Measurements from ENCODE around the gene KIF5A.
A peak's percentile ranks its signal among the peaks of the same experiment; 100 is the strongest.
"Not testable (repeated sequence)": the region's sequence is repeated elsewhere in the genome, so short reads cannot be mapped to it uniquely, and the experiment has no call there.

KIF5A gene
- 1.4 to 4.8 (median 2.6) reads per million in 9 experiments for total RNA-seq

DNA sequence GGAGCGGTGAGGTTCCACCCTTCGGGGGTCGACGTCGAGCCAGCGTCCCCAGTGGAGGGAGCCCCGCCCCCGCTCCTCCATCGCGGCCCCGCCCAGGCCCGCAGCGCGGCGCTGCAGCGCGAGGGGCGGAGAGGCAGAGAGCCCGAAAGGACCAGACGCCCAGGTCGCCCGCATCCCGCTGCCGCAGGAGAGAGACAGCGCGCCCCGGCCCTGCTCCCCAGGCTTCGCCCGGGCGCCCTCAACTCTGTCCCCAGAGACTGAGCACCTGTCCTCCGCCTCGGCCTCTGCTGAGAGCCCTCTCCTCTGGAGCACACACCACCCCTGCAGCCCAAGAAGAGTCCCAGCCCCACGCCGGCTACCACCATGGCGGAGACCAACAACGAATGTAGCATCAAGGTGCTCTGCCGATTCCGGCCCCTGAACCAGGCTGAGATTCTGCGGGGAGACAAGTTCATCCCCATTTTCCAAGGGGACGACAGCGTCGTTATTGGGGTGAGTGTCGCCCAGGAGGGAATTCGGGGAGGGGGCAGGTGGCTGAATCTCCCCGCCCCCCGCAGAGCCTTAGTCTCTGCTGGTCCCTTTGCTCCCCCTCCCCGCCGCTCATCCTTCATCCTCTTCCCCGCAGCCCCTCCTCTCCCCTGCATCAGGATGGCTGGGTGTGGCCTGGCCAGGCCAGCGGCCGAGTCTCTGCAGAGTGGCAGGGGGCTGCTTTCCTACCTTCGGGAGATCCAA, at the start of gene KIF5A:
Gene KIF5A, plus strand, starts transcription at position 136 of the 732 bp plus-strand sequence. Its CDS starts 228 bp downstream, at position 364.
- H3K27ac Mint-ChIP-seq, result peak within 1 kb of the TSS; percentile 0 to 9
- peak within 1 kb of the TSS; percentile 66 to 81 for H3K4me3 Mint-ChIP-seq
- DNase-seq, result peak; percentile 33 to 49 (median 48)
- no peaks in the 10 kb centered on the region for H3K9me3 Mint-ChIP-seq
- H3K36me3 Mint-ChIP-seq (ENCODE audit: insufficient read depth), result peaks cover 13% of the 10 kb centered on the region
- peaks cover 33 to 42% of the 10 kb centered on the region in 2 donors for H3K4me1 Mint-ChIP-seq (ENCODE audit: low read depth in 2 of 2)
- peaks cover 8 to 15% of the 10 kb centered on the region in 2 donors for H3K27me3 Mint-ChIP-seq
- ATAC-seq (replicated peaks), result peak; percentile 53

DNA sequence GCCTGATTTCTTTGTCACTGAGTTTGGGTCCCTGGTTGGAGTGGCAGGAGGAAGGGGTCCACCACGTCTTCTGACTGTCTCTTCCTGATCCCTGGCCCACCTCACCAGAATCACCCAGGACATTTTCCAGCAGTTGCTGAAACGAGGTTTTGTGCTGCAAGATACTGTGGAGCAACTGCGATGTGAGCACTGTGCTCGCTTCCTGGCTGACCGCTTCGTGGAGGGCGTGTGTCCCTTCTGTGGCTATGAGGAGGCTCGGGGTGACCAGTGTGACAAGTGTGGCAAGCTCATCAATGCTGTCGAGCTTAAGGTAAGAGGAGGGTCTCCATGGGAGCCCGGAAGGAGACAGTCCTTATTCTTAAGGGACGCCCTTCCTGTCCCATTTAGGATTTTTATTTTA, 49.6 kb upstream of the KIF5A start:
- peaks cover 90% of the 10 kb centered on the region for H3K36me3 Mint-ChIP-seq (ENCODE audit: insufficient read depth)
- peaks cover 7 to 19% of the 10 kb centered on the region in 2 donors for H3K4me1 Mint-ChIP-seq (ENCODE audit: low read depth in 2 of 2)
- ATAC-seq (replicated peaks) (no peak), DNase-seq (no peak)
- no peak overlapping the region for H3K27ac Mint-ChIP-seq
- no peak overlapping the region for H3K4me3 Mint-ChIP-seq
- H3K9me3 Mint-ChIP-seq, result no peaks in the 10 kb centered on the region
- no peaks in the 10 kb centered on the region for H3K27me3 Mint-ChIP-seq

DNA sequence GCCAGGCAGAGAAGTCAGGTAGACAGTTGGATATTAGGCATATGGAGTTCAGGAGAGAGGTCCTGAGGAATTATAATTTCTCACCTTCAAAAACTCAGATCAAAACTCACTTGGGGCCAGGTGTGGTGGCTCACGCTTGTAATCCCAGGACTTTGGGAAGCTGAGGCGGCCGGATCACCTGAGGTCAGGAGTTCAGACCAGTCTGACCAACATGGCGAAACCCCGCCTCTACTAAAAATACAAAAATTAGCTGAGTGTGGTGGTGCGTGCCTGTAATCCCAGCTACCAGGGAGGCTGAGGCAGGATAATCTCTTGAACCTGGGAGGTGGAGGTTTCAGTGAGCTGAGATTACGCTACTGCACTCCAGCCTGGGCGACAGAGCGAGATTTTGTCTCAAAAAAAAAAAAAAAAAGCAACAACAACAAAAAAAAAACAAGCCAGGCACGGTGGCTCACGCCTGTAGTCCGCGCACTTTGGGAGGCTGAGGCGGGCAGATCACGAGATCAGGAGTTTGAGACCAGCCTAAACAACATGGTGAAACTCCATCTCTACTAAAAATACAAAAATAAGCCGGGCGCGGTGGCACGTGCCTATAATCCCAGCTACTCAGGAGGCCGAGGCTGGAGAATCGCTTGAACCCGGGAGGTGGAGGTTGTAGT, 47.4 kb upstream of the KIF5A start:
- Mint-ChIP-seq H3K36me3 (ENCODE audit: insufficient read depth) (peaks cover 90% of the 10 kb centered on the region), H3K4me1 (ENCODE audit: low read depth in 2 of 2) (peaks cover 5 to 13% of the 10 kb centered on the region in 2 donors)
- H3K4me3 Mint-ChIP-seq; DNase-seq; H3K9me3 Mint-ChIP-seq; H3K27ac Mint-ChIP-seq; ATAC-seq (replicated peaks); H3K27me3 Mint-ChIP-seq: not testable (repeated sequence)

DNA sequence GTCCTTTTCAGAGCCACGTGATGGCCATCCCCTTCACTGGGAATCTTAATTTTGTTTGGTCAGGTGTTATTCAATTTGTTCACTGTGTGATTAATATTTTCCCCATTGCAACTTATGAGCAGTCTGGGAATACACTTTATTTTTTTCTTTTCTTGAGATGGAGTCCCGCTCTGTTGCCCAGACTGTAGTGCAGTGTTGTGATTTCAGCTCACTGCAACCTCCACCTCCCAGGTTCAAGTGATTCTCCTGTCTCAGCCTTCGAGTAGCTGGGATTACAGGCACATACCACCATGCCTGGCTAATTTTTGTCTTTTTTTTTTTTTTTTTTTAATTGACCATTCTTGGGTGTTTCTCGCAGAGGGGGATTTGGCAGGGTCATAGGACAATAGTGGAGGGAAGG, 43.3 kb upstream of the KIF5A start:
- ATAC-seq (replicated peaks); H3K9me3 Mint-ChIP-seq; H3K4me3 Mint-ChIP-seq; H3K27ac Mint-ChIP-seq; H3K4me1 Mint-ChIP-seq (ENCODE audit: low read depth in 2 of 2); DNase-seq; H3K27me3 Mint-ChIP-seq: not testable (repeated sequence)
- H3K36me3 Mint-ChIP-seq (ENCODE audit: insufficient read depth), result peaks cover 84% of the 10 kb centered on the region

DNA sequence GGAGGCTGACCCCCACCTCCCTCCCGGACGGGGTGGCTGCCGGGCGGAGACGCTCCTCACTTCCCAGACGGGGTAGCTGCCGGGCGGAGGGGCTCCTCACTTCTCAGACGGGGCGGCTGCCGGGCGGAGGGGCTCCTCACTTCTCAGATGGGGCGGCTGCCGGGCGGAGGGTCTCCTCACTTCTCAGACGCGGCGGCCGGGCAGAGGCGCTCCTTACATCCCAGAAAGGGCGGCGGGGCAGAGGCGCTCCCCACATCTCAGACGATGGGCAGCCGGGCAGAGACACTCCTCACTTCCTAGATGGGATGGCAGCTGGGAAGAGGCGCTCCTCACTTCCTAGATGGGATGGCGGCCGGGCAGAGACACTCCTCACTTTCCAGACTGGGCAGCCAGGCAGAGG, 42.0 kb upstream of the KIF5A start:
- H3K4me1 Mint-ChIP-seq (ENCODE audit: low read depth in 2 of 2); H3K27me3 Mint-ChIP-seq; H3K27ac Mint-ChIP-seq; H3K9me3 Mint-ChIP-seq; ATAC-seq (replicated peaks); DNase-seq; H3K4me3 Mint-ChIP-seq: not testable (repeated sequence)
- H3K36me3 Mint-ChIP-seq (ENCODE audit: insufficient read depth), result peaks cover 84% of the 10 kb centered on the region

DNA sequence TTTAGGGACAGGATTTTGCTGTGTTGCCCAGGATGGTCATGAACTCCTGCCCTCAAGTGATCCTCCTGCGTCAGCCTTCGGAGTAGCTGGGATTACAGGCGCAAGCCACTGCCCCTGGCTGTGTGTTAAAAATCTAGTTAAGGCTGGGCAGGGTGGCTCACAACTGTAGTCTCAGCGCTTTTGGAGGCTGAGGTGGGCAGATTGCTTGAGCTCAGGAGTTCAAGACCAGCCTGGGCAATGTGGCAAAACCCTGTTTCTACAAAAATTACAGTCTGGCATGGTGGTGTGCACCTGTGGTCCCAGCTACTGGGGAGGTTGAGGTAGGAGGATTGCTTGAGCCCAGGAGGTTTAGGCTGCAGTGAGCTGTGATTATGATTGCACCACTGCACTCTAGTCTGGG, 38.7 kb upstream of the KIF5A start:
- H3K27ac Mint-ChIP-seq, result no peak overlapping the region
- no peak overlapping the region for H3K4me3 Mint-ChIP-seq
- H3K27me3 Mint-ChIP-seq, result no peaks in the 10 kb centered on the region
- peaks cover 0 to 3% of the 10 kb centered on the region in 2 donors for H3K4me1 Mint-ChIP-seq (ENCODE audit: low read depth in 2 of 2)
- H3K36me3 Mint-ChIP-seq (ENCODE audit: insufficient read depth), result peaks cover 82% of the 10 kb centered on the region
- DNase-seq, result no peak
- no peaks in the 10 kb centered on the region for H3K9me3 Mint-ChIP-seq
- ATAC-seq (replicated peaks), result no peak

DNA sequence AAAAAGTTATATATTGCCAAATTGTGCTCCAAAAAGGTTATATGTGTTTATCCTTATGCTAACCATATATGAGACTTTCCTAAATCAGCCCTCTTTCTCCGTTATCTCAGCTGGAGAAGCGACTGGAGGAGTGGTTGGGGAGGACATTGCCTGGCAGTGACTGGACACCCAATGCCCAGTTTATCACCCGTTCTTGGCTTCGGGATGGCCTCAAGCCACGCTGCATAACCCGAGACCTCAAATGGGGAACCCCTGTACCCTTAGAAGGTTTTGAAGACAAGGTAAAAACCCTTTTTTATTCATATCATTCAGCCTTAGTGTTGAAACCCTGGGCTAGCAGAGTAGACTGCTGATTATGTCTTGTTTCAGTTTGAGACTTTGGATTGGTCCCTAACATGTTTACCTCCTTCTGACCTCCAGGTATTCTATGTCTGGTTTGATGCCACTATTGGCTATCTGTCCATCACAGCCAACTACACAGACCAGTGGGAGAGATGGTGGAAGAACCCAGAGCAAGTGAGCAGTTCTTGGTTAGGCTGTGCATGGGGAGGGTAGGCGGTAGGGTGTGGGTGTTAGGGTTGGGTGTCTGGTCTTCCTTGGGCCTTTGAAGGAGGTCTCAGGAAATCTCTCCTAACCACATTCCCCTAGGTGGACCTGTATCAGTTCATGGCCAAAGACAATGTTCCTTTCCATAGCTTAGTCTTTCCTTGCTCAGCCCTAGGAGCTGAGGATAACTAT, 38.1 kb upstream of the KIF5A start:
- H3K9me3 Mint-ChIP-seq, result no peaks in the 10 kb centered on the region
- ATAC-seq (replicated peaks) (no peak), DNase-seq (no peak)
- H3K36me3 Mint-ChIP-seq (ENCODE audit: insufficient read depth), result peaks cover 82% of the 10 kb centered on the region
- peaks cover 0 to 3% of the 10 kb centered on the region in 2 donors for H3K4me1 Mint-ChIP-seq (ENCODE audit: low read depth in 2 of 2)
- H3K4me3 Mint-ChIP-seq, result no peak overlapping the region
- no peaks in the 10 kb centered on the region for H3K27me3 Mint-ChIP-seq
- peak overlapping the region; percentile 17 to 84 for H3K27ac Mint-ChIP-seq

DNA sequence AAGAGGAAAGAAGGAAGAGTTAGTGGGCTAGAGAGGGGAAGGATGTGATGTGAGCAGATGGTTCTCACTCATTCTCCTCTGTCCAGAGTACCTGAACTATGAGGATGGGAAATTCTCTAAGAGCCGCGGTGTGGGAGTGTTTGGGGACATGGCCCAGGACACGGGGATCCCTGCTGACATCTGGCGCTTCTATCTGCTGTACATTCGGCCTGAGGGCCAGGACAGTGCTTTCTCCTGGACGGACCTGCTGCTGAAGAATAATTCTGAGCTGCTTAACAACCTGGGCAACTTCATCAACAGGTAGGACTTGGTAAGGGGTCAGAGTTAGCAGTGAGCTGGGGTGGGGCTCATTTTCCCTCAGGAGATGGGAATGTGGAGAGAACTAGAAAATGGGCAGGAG, 37.2 kb upstream of the KIF5A start:
- H3K36me3 Mint-ChIP-seq (ENCODE audit: insufficient read depth), result peaks cover 90% of the 10 kb centered on the region
- peak overlapping the region; percentile 17 to 84 for H3K27ac Mint-ChIP-seq
- DNase-seq (no peak), ATAC-seq (replicated peaks) (no peak)
- H3K4me1 Mint-ChIP-seq (ENCODE audit: low read depth in 2 of 2), result peaks cover 3 to 5% of the 10 kb centered on the region in 2 donors
- H3K9me3 Mint-ChIP-seq, result no peaks in the 10 kb centered on the region
- no peaks in the 10 kb centered on the region for H3K27me3 Mint-ChIP-seq
- no peak overlapping the region for H3K4me3 Mint-ChIP-seq

DNA sequence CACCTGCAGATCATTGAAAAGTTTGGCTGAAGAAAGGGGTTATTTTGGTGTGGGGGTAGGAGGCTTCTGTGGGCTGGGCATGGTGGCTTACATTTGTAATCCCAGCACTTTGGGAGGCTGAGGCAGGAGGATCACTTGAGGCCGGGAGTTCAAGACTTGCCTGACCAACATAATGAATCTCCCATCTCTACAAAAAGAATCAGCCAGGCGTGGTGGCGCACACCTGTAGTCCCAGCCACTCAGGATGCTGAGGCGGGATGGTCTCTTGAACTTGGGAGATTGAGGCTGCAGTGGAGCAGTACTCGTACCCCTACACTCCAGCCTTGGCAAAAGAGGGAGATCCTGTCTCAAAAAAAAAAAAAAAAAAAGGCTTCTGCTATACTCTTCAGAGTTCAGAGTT, 36.6 kb upstream of the KIF5A start:
- ATAC-seq (replicated peaks) (no peak), DNase-seq (no peak)
- Mint-ChIP-seq H3K4me3 (no peak overlapping the region), H3K27ac (peak overlapping the region; percentile 17 to 84), H3K27me3 (no peaks in the 10 kb centered on the region), H3K4me1 (ENCODE audit: low read depth in 2 of 2) (peaks cover 9 to 10% of the 10 kb centered on the region in 2 donors), H3K9me3 (no peaks in the 10 kb centered on the region), H3K36me3 (ENCODE audit: insufficient read depth) (peaks cover 91% of the 10 kb centered on the region)

DNA sequence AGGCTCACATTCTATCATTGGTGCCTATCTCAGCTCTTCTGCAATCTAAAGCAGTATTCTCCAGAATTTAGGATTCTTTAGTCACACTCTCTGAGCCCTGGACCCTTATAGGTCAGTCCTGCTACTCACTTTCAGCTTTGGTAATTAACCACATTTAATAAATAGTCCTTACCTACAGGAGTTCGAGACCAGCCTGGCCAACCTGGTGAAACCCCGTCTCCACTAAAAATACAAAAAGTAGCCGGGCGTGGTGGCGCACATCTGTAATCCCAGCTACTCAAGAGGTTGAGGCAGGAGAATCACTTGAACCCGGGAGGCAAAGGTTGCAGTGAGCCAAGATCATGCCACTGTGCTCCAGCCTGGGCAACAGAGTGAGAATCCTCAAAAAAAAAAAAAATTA, 36.2 kb upstream of the KIF5A start:
- Mint-ChIP-seq H3K36me3 (ENCODE audit: insufficient read depth) (peaks cover 93% of the 10 kb centered on the region), H3K4me1 (ENCODE audit: low read depth in 2 of 2) (peaks cover 13 to 14% of the 10 kb centered on the region in 2 donors), H3K27ac (peak overlapping the region in 1 of 2 donors; percentile 84)
- DNase-seq; H3K27me3 Mint-ChIP-seq; H3K9me3 Mint-ChIP-seq; ATAC-seq (replicated peaks); H3K4me3 Mint-ChIP-seq: not testable (repeated sequence)

DNA sequence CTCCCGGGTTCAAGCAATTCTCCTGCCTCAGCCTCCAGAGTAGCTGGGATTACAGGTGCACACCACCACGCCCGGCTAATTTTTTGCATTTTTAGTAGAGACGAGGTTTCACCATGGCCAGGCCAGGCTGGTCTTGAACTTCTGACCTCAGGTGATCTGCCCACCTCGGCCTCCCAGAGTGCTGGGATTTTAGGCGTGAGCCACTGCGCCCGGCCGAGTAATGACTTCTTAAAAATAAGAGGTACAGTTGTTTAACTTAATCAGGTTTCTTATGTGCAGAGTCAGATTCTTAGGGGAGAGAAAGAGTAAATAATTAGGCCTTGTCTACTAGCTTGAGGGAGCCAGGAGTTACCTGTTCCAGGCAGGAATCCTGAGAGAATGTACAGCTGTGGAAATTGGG, 35.6 kb upstream of the KIF5A start:
- not testable (repeated sequence) for H3K9me3 Mint-ChIP-seq; ATAC-seq (replicated peaks); H3K27ac Mint-ChIP-seq; DNase-seq; H3K27me3 Mint-ChIP-seq; H3K4me3 Mint-ChIP-seq
- Mint-ChIP-seq H3K4me1 (ENCODE audit: low read depth in 2 of 2) (peaks cover 19 to 20% of the 10 kb centered on the region in 2 donors), H3K36me3 (ENCODE audit: insufficient read depth) (peaks cover 93% of the 10 kb centered on the region)

DNA sequence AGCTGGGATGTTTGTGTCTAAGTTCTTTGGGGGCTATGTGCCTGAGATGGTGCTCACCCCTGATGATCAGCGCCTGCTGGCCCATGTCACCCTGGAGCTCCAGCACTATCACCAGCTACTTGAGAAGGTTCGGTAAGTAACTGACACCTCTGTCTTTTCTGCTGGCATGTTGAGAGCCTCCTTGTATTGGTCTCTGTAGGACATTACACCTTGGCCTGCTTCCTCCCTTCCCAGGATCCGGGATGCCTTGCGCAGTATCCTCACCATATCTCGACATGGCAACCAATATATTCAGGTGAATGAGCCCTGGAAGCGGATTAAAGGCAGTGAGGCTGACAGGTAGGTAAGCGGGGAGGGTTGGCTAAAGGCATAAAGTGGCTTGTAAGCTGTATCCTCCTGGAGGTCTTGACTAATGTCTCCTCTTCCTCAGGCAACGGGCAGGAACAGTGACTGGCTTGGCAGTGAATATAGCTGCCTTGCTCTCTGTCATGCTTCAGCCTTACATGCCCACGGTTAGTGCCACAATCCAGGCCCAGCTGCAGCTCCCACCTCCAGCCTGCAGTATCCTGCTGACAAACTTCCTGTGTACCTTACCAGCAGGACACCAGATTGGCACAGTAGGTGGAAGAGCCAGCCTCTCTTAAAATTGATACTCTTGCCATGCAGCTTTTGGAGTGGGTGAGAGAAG, 35.0 kb upstream of the KIF5A start:
- H3K9me3 Mint-ChIP-seq, result no peaks in the 10 kb centered on the region
- H3K27ac Mint-ChIP-seq, result peak overlapping the region; percentile 31 to 32
- peaks cover 21 to 26% of the 10 kb centered on the region in 2 donors for H3K4me1 Mint-ChIP-seq (ENCODE audit: low read depth in 2 of 2)

DNA sequence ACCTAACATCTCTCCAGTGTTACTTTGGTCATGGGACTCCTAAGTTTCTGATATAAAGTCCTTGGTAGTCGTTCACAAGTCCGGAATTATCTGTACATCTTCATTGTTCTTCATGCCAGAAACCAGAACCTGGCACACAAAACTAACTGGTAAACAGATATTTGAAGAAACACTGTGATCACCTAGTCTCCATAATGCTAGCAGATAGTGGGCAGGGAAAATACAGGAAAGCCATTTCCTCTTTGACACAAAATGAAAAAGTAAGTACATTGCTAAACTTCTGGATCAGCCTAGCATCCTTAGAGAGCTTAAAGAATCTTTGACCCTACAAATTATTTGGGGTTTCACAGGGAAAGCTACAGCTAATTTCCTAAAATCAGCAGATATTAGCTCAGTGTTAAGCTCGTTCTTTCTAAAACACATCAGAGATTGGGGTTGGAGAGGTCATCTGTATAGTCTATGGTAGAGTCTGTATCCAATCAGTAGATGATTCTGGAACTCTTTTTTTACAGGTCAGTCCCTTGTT, 34.4 kb upstream of the KIF5A start:
- DNase-seq, result no peak
- no peaks in the 10 kb centered on the region for H3K9me3 Mint-ChIP-seq
- H3K27ac Mint-ChIP-seq, result peak overlapping the region; percentile 31 to 32
- ATAC-seq (replicated peaks), result no peak
- no peaks in the 10 kb centered on the region for H3K27me3 Mint-ChIP-seq
- H3K36me3 Mint-ChIP-seq (ENCODE audit: insufficient read depth), result peaks cover 95% of the 10 kb centered on the region
- peaks cover 24 to 29% of the 10 kb centered on the region in 2 donors for H3K4me1 Mint-ChIP-seq (ENCODE audit: low read depth in 2 of 2)
- H3K4me3 Mint-ChIP-seq, result no peak overlapping the region

More for the DNA sequence above, 35.0 kb upstream of the KIF5A start:
- ATAC-seq (replicated peaks) (no peak), DNase-seq (no peak)
- H3K27me3 Mint-ChIP-seq, result no peaks in the 10 kb centered on the region
- peaks cover 95% of the 10 kb centered on the region for H3K36me3 Mint-ChIP-seq (ENCODE audit: insufficient read depth)
- H3K4me3 Mint-ChIP-seq, result no peak overlapping the region
